Skeletal muscle tissue (tissue), 4 donors: ENCODE measurements around the gene SERPINB1. TPM values are rescaled to one million over a fixed set of nuclear protein-coding genes. Genes with fewer than 3 reads are reported as not detected.

ENCODE experiments used
- H3K27ac ChIP-seq: one replicate; pipeline ENCODE4 v1.7.0; 2013; ENCODE audit warnings: mild to moderate bottlenecking, low read depth, low read length, inconsistent platforms
- H3K27me3 ChIP-seq, 3 donors: one replicate each; pipeline ENCODE4 v1.7.0; 2013; ENCODE audit warnings: low read length in 3 of 3; ENCODE audit not compliant: control insufficient read depth in 3 of 3, insufficient read depth in 3 of 3
- H3K36me3 ChIP-seq, 3 donors: one replicate each; pipeline ENCODE4 v1.7.0; 2013; ENCODE audit warnings: low read length in 3 of 3; ENCODE audit not compliant: control insufficient read depth in 3 of 3, insufficient read depth in 3 of 3
- H3K4me1 ChIP-seq, 3 donors: one replicate each; pipeline ENCODE4 v1.7.0; 2013; ENCODE audit warnings: low read length in 3 of 3, mild to moderate bottlenecking in 3 of 3; ENCODE audit not compliant: control insufficient read depth in 3 of 3, insufficient read depth in 3 of 3
- H3K4me3 ChIP-seq, 3 donors: one replicate each; pipeline ENCODE4 v1.7.0; 2013; ENCODE audit warnings: low read length in 3 of 3
- H3K9ac ChIP-seq, 3 donors: one replicate each; pipeline ENCODE4 v1.7.0; 2013; ENCODE audit warnings: low read length in 3 of 3, mild to moderate bottlenecking in 3 of 3, moderate library complexity in 2 of 3, low read depth in 1 of 3
- H3K9me3 ChIP-seq, 3 donors: one replicate each; pipeline ENCODE4 v1.7.0; 2013; ENCODE audit warnings: low read length in 3 of 3; ENCODE audit not compliant: control insufficient read depth in 3 of 3
- total RNA-seq: library from RNA; depleted of rRNA; stranded (reverse); fragments of >200 nt; gene quantifications from one replicate; pipeline ENCODE4 v1.2.3, GENCODE V29; 2014
- donor health status: Osteomylitis.

SERPINB1 gene
- total RNA-seq, 1 donor from 2014 or later: 11.5 TPM

- Histone ChIP-seq H3K27me3 (no peaks in the 10 kb centered on the region), H3K9me3 (no peaks in the 10 kb centered on the region), H3K27ac (peak overlapping the region; percentile 85), H3K4me1 (peaks cover 17 to 30% (median 18%) of the 10 kb centered on the region in 3 donors), H3K9ac (peak overlapping the region; percentile 14 to 80 (median 73)), H3K4me3 (peak overlapping the region; percentile 63 to 79 (median 75)), H3K36me3 (no peaks in the 10 kb centered on the region)
These were observed 34.8 kb upstream of the SERPINB1 start for GRCh38 chr6:2876210-2877056.

GRCh38 chr6:2875359-2876191 is 33.9 kb upstream of the SERPINB1 start:
- peaks cover 17 to 30% (median 18%) of the 10 kb centered on the region in 3 donors for H3K4me1 ChIP-seq
- H3K9ac ChIP-seq: peak overlapping the region; percentile 64 to 80 (median 80)
- H3K27me3 ChIP-seq: no peaks in the 10 kb centered on the region
- peak overlapping the region; percentile 67 to 78 (median 70) for H3K4me3 ChIP-seq
- H3K9me3 ChIP-seq: no peaks in the 10 kb centered on the region
- H3K36me3 ChIP-seq: no peaks in the 10 kb centered on the region
- H3K27ac ChIP-seq: peak overlapping the region; percentile 62

- no peak overlapping the region for H3K9ac ChIP-seq
- no peaks in the 10 kb centered on the region for H3K36me3 ChIP-seq
- H3K27ac ChIP-seq: no peak overlapping the region
- H3K4me1 ChIP-seq: peaks cover 17 to 30% (median 18%) of the 10 kb centered on the region in 3 donors
- no peak overlapping the region for H3K4me3 ChIP-seq
- H3K9me3 ChIP-seq: no peaks in the 10 kb centered on the region
- no peaks in the 10 kb centered on the region for H3K27me3 ChIP-seq
These were observed 32.0 kb upstream of the SERPINB1 start for GRCh38 chr6:2873643-2874042.

GRCh38 chr6:2872423-2873358 is 31.0 kb upstream of the SERPINB1 start:
- no peak overlapping the region for H3K27ac ChIP-seq
- H3K4me3 ChIP-seq: no peak overlapping the region

GRCh38 chr6:2871953-2872352 is 30.3 kb upstream of the SERPINB1 start:
- Histone ChIP-seq H3K27ac (no peak overlapping the region), H3K36me3 (no peaks in the 10 kb centered on the region), H3K27me3 (no peaks in the 10 kb centered on the region), H3K4me3 (no peak overlapping the region), H3K4me1 (peaks cover 12 to 20% (median 15%) of the 10 kb centered on the region in 3 donors), H3K9me3 (no peaks in the 10 kb centered on the region), H3K9ac (no peak overlapping the region)

More at GRCh38 chr6:2872423-2873358, 31.0 kb upstream of the SERPINB1 start:
- Histone ChIP-seq H3K36me3 (no peaks in the 10 kb centered on the region), H3K27me3 (no peaks in the 10 kb centered on the region), H3K9me3 (no peaks in the 10 kb centered on the region), H3K4me1 (peaks cover 17 to 28% (median 18%) of the 10 kb centered on the region in 3 donors), H3K9ac (peak overlapping the region in 1 of 3 donors; percentile 16)

GRCh38 chr6:2871102-2871501 is 29.4 kb upstream of the SERPINB1 start:
- no peak overlapping the region for H3K27ac ChIP-seq
- H3K36me3 ChIP-seq: no peaks in the 10 kb centered on the region
- H3K9me3 ChIP-seq: no peaks in the 10 kb centered on the region
- no peak overlapping the region for H3K4me3 ChIP-seq
- H3K4me1 ChIP-seq: peaks cover 6 to 13% (median 7%) of the 10 kb centered on the region in 3 donors
- no peaks in the 10 kb centered on the region for H3K27me3 ChIP-seq
- H3K9ac ChIP-seq: no peak overlapping the region

GRCh38 chr6:2870046-2870636 is 28.5 kb upstream of the SERPINB1 start:
- Histone ChIP-seq H3K4me1 (peaks cover 11 to 14% (median 11%) of the 10 kb centered on the region in 3 donors), H3K9me3 (no peaks in the 10 kb centered on the region), H3K4me3 (no peak overlapping the region), H3K27ac (no peak overlapping the region), H3K36me3 (no peaks in the 10 kb centered on the region), H3K9ac (no peak overlapping the region), H3K27me3 (no peaks in the 10 kb centered on the region)

GRCh38 chr6:2868637-2869036 is 27.0 kb upstream of the SERPINB1 start:
- H3K4me1 ChIP-seq: peaks cover 6 to 8% (median 8%) of the 10 kb centered on the region in 3 donors
- H3K36me3 ChIP-seq: no peaks in the 10 kb centered on the region
- H3K27me3 ChIP-seq: no peaks in the 10 kb centered on the region
- no peak overlapping the region for H3K27ac ChIP-seq
- H3K9ac ChIP-seq: no peak overlapping the region
- no peaks in the 10 kb centered on the region for H3K9me3 ChIP-seq
- H3K4me3 ChIP-seq: no peak overlapping the region
